NCI-H774 (cell line): ENCODE data around the gene CMC1.

Experiments
- DNase-seq: peaks from one replicate; lab custom pipeline; 2025; lab: John Stamatoyannopoulos, UW

Gene CMC1

GRCh38 chr3:28300345-28300962, 59.0 kb downstream of the CMC1 start:
- DNase-seq = no peak

- no peak for DNase-seq
Observed at GRCh38 chr3:28301688-28302087, 60.3 kb downstream of the CMC1 start.

GRCh38 chr3:28308196-28308595, 66.8 kb downstream of the CMC1 start:
- DNase-seq = no peak

- DNase-seq = no peak
Observed at GRCh38 chr3:28315711-28316110, 74.3 kb downstream of the CMC1 start.

- DNase-seq = no peak
Observed at GRCh38 chr3:28316226-28316625, 74.8 kb downstream of the CMC1 start.

- peak; percentile 2 for DNase-seq
Observed at GRCh38 chr3:28317438-28318022, 76.1 kb downstream of the CMC1 start.

- DNase-seq = no peak
Observed at GRCh38 chr3:28320981-28321380, 79.6 kb downstream of the CMC1 start.

GRCh38 chr3:28322464-28322863, 81.0 kb downstream of the CMC1 start:
- DNase-seq = no peak

GRCh38 chr3:28326458-28326926, 85.1 kb downstream of the CMC1 start:
- DNase-seq = no peak

- DNase-seq = no peak
Observed at GRCh38 chr3:28328188-28329151, 87.1 kb downstream of the CMC1 start.

- no peak for DNase-seq
Observed at GRCh38 chr3:28334552-28334951, 93.1 kb downstream of the CMC1 start.

GRCh38 chr3:28335246-28335645, 93.8 kb downstream of the CMC1 start:
- DNase-seq = no peak

- no peak for DNase-seq
Observed at GRCh38 chr3:28337230-28337629, 95.8 kb downstream of the CMC1 start.

GRCh38 chr3:28343144-28343543, 101.7 kb downstream of the CMC1 start:
- DNase-seq = no peak

GRCh38 chr3:28345690-28346089, 104.3 kb downstream of the CMC1 start:
- no peak for DNase-seq

- no peak for DNase-seq
Observed at GRCh38 chr3:28347374-28348264, 106.2 kb downstream of the CMC1 start.

GRCh38 chr3:28348265-28348628, 106.8 kb downstream of the CMC1 start:
- no peak for DNase-seq

GRCh38 chr3:28348629-28349468, 107.4 kb downstream of the CMC1 start, which contains the start of the genes AZI2 and ZCWPW2:
Gene AZI2, minus strand, starts transcription at chr3:28348824. Its CDS starts 8,207 bp downstream, at chr3:28340617.
Gene ZCWPW2, plus strand, starts transcription at chr3:28348721. Its CDS starts 64,348 bp downstream, at chr3:28413069.
- peak; percentile 90 for DNase-seq

- peak; percentile 50 for DNase-seq
Observed at GRCh38 chr3:28349469-28350000, 108.1 kb downstream of the CMC1 start.
